Heart left ventricle (tissue), 16 donors: ENCODE data around the gene SERPINE1. TPM values are rescaled to one million over a fixed set of nuclear protein-coding genes. Genes with fewer than 3 reads are reported as not detected.

Source experiments
- ATAC-seq, 4 donors: fragments of 200-7000 bp; cut with Tn5 transposase; one replicate each; pipeline ENCODE4 v1.9.1; 2020 to 2022; ENCODE audit warnings: moderate library complexity in 4 of 4, mild to moderate bottlenecking in 3 of 4, moderate number of reproducible peaks in 1 of 4
- DNase-seq, 5 donors: peaks; one replicate each; pipeline ENCODE4 v3.0.0-alpha.2; 2020
- H3K27ac ChIP-seq, 12 donors: fragments of 200-600 bp; sonication (generic) in 4 of 12; one replicate each; pipeline versions ENCODE4 v1.5.0 to v1.8.0; 2016 to 2022; ENCODE audit warnings: mild to moderate bottlenecking in 2 of 12
- H3K27me3 ChIP-seq, 9 donors: fragments of 200-600 bp; sonication (generic) in 2 of 9; one replicate each; pipeline versions ENCODE4 v1.5.1 to v1.8.0; 2016 to 2022; ENCODE audit warnings: mild to moderate bottlenecking in 3 of 9
- H3K36me3 ChIP-seq, 9 donors: fragments of 200-600 bp; sonication (generic) in 2 of 9; one replicate each; pipeline versions ENCODE4 v1.5.0 to v1.8.0; 2018 to 2022; ENCODE audit warnings: mild to moderate bottlenecking in 2 of 9
- H3K4me1 ChIP-seq, 12 donors: fragments of 200-600 bp; sonication (generic) in 4 of 12; one replicate each; pipeline versions ENCODE4 v1.5.0 to v1.8.0; 2016 to 2022; ENCODE audit warnings: mild to moderate bottlenecking in 3 of 12
- H3K4me3 ChIP-seq, 12 donors: fragments of 200-600 bp; sonication (generic) in 4 of 12; one replicate each; pipeline versions ENCODE4 v1.5.0 to v1.8.0; 2017 to 2022; ENCODE audit warnings: mild to moderate bottlenecking in 9 of 12, moderate library complexity in 4 of 12
- H3K9me3 ChIP-seq, 12 donors: fragments of 200-600 bp; sonication (generic) in 4 of 12; one replicate each; pipeline versions ENCODE4 v1.5.0 to v1.8.0; 2016 to 2022; ENCODE audit warnings: mild to moderate bottlenecking in 1 of 12
- CTCF ChIP-seq, 12 donors: fragments of 200-600 bp; sonication (generic) in 4 of 12; IDR thresholded peaks; one replicate each; pipeline versions ENCODE4 v1.5.0 to v1.8.0; 2018 to 2022; ENCODE audit warnings: antibody characterized with exemption in 12 of 12, mild to moderate bottlenecking in 5 of 12
- POLR2A ChIP-seq, 2 donors: fragments of 450-650 bp; IDR thresholded peaks; one replicate each; pipeline ENCODE4 v1.6.1; 2017; ENCODE audit warnings: antibody characterized with exemption in 2 of 2, mild to moderate bottlenecking in 2 of 2, moderate library complexity in 2 of 2
- WGBS, 4 donors: extraction: QIAGEN DNeasy Blood & Tissue Kit in 2 of 4; methylation state at CpG; one replicate each; pipeline versions ENCODE4 v1.1.5 to v1.1.7; 2013 to 2018; 5-methylcytosine and 5-hydroxymethylcytosine counted together
- intact Hi-C, 10 donors: fragments of 100-400 bp; cut with DNase I; formaldehyde crosslinking; loops; one replicate each; pipeline versions ENCODE4 v1.11.1 to v1.14.2; 2022
- polyA plus RNA-seq, 2 donors: library from polyadenylated mRNA; stranded (reverse); fragments of 200-250 nt; gene quantifications; one replicate each; pipeline ENCODE4 v1.2.3, GENCODE V29; 2013
- total RNA-seq, 9 donors: library from RNA; depleted of rRNA in 2 of 9; stranded (reverse); fragments of >200 nt in 2 of 9; fragmentation: NEBNext Ultra II Directional in 3 of 9; extraction: Animal tissue kit (Norgen Biotek cat#: 25700) in 3 of 9; gene quantifications; one replicate each; pipeline versions ENCODE4 v1.1.0 to v1.2.4, GENCODE V29; 2016 to 2023
- donor health status: ischemic (EF 13 %, LVEDD 7.1; RV severe dilation, severe dysfunction).
- donor health status: healthy with polysubstance abuse.
- donor health status: DM: no; HTN: yes; CAD: no.
- donor health status: DM: no; HTN: no; CAD: no.
- donor health status: ischemic (EF 25% LVEDD 6.9; RV normal size, moderate dysfunction).
- donor health status: ischemic (EF 25% LVEDD 5.7; RV mildly dilated, moderate dysfunction).
- donor health status: healthy.
- donor health status: DM: yes; HTN: yes; CAD: no.
- donor health status: ischemic (EF 35%, LVEDD 5.7; RV mildly dilated, moderate dysfunction).
- donor health status: nonischemic (EF 11% LVEDD 7.7; RV severe dilation, severe dysfunction).
- donor health status: DM: yes; HTN: yes; CAD: no.
- donor health status: PGD.
- donor health status: ischemic (EF 29% LVEDD 5.4; RV normal size, mild dysfunction).
- donor health status: nonischemic (EF 23%, LVEDD 6.1; RV moderate dilation, normal function).

The SERPINE1 gene
- total and polyA plus RNA-seq, 11 donors, result 1.3 to 595 (median 13.9) TPM

- ATAC-seq (no peak), DNase-seq (no peak)
- H3K4me3 ChIP-seq, result no peak overlapping the region
- peaks cover 0 to 34% (median 21%) of the 10 kb centered on the region in 12 donors for H3K4me1 ChIP-seq
- no peak overlapping the region for H3K27ac ChIP-seq
- intact Hi-C loops, result no loop called here
- H3K36me3 ChIP-seq, result no peaks in the 10 kb centered on the region
- H3K27me3 ChIP-seq, result no peaks in the 10 kb centered on the region
- H3K9me3 ChIP-seq, result no peaks in the 10 kb centered on the region
- 91 to 98% (median 94%) methylated on average over 3 of the region's 3 CpGs for WGBS, 4 donors
- TF ChIP-seq CTCF (IDR thresholded peaks at IDR 0.05) (no peak), POLR2A (IDR thresholded peaks at IDR 0.05) (no peak)
These were observed 11.7 kb upstream of the SERPINE1 start for GRCh38 chr7:101115215-101115614.

DNA sequence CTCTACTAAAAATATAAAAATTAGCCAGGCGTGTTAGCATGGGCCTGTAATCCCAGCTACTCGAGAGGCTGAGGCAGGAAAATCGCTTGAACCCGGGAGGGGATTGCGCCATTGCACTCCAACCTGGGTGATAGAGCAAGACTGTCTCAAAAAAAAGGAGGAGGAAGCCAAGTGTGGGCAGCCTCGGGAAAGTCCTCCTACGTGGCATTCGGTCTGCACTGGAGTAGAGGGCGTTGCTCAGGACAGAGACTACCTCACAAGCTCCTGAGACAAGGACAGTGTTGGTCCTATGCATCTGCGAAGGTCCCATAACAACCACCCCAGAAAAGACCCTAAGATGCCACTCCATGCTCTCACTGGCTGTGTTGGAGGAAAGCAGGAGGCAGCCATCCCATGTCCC, 10.0 kb upstream of the SERPINE1 start:
- 80 to 84% (median 83%) methylated on average over 10 of the region's 10 CpGs for WGBS, 4 donors
- ATAC-seq, result no peak
- Histone ChIP-seq H3K27ac (peak overlapping the region in 8 of 12 donors; percentile 16 to 60 (median 42)), H3K9me3 (no peaks in the 10 kb centered on the region), H3K4me1 (peaks cover 0 to 30% (median 20%) of the 10 kb centered on the region in 12 donors), H3K36me3 (no peaks in the 10 kb centered on the region), H3K27me3 (no peaks in the 10 kb centered on the region), H3K4me3 (no peak overlapping the region)
- intact Hi-C loops, result no loop called here
- no peak for DNase-seq
- TF ChIP-seq POLR2A (IDR thresholded peaks at IDR 0.05) (no peak), CTCF (IDR thresholded peaks at IDR 0.05) (no peak)

GRCh38 chr7:101118856-101119255, 8.0 kb upstream of the SERPINE1 start:
- Histone ChIP-seq H3K4me1 (peaks cover 0 to 42% (median 26%) of the 10 kb centered on the region in 12 donors), H3K4me3 (no peak overlapping the region), H3K9me3 (no peaks in the 10 kb centered on the region), H3K27me3 (no peaks in the 10 kb centered on the region), H3K27ac (no peak overlapping the region), H3K36me3 (no peaks in the 10 kb centered on the region)
- intact Hi-C loops, result no loop called here
- TF ChIP-seq POLR2A (IDR thresholded peaks at IDR 0.05) (no peak), CTCF (IDR thresholded peaks at IDR 0.05) (no peak)
- DNase-seq (no peak), ATAC-seq (no peak)
- 91 to 95% (median 93%) methylated on average over 3 of the region's 3 CpGs for WGBS, 4 donors

- TF ChIP-seq CTCF (IDR thresholded peaks at IDR 0.05) (no peak), POLR2A (IDR thresholded peaks at IDR 0.05) (no peak)
- no peak for ATAC-seq
- Histone ChIP-seq H3K36me3 (no peaks in the 10 kb centered on the region), H3K4me1 (peaks cover 0 to 52% (median 33%) of the 10 kb centered on the region in 12 donors), H3K4me3 (no peak overlapping the region), H3K27ac (no peak overlapping the region), H3K9me3 (no peaks in the 10 kb centered on the region), H3K27me3 (no peaks in the 10 kb centered on the region)
- no peak for DNase-seq
- 63 to 79% (median 65%) methylated on average over 10 of the region's 10 CpGs for WGBS, 4 donors
- intact Hi-C loops, result no loop called here
These were observed 7.0 kb upstream of the SERPINE1 start for GRCh38 chr7:101119876-101120275.
